Ascending aorta (tissue), 2 donors: ENCODE measurements around the gene EXT2. TPM values are rescaled to one million over a fixed set of nuclear protein-coding genes. Genes with fewer than 3 reads are reported as not detected.

Experiments
- DNase-seq, 2 donors: peaks; one replicate each; pipeline ENCODE4 v3.0.0-alpha.2; 2019; ENCODE audit warnings: low spot score in 2 of 2
- H3K27ac ChIP-seq, 2 donors: fragments of 200-600 bp; sonication (generic); one replicate each; pipeline ENCODE4 v1.5.1; 2016 to 2017; ENCODE audit warnings: mild to moderate bottlenecking in 1 of 2
- H3K27me3 ChIP-seq: fragments of 200-600 bp; sonication (generic); one replicate; pipeline ENCODE4 v1.5.1; 2017
- H3K36me3 ChIP-seq, 2 donors: fragments of 200-600 bp; sonication (generic); one replicate each; pipeline ENCODE4 v1.5.1; 2016
- H3K4me1 ChIP-seq, 2 donors: fragments of 200-600 bp; sonication (generic); one replicate each; pipeline ENCODE4 v1.5.1; 2016 to 2017; ENCODE audit warnings: mild to moderate bottlenecking in 1 of 2
- H3K4me3 ChIP-seq, 2 donors: fragments of 200-600 bp; sonication (generic); one replicate each; pipeline ENCODE4 v1.5.1; 2016 to 2017; ENCODE audit warnings: mild to moderate bottlenecking in 1 of 2
- H3K9me3 ChIP-seq, 2 donors: fragments of 200-600 bp; sonication (generic); one replicate each; pipeline ENCODE4 v1.5.1; 2016
- CTCF ChIP-seq, 3 experiments: fragments of 200-600 bp in 2 of 3; fragments of 450-650 bp in 1 of 3; sonication (generic) in 2 of 3; IDR thresholded peaks; one replicate each; pipeline ENCODE4 v1.5.1; 2016 to 2019; ENCODE audit warnings: antibody characterized with exemption in 3 of 3, mild to moderate bottlenecking in 1 of 3, moderate library complexity in 1 of 3
- intact Hi-C: fragments of 100-400 bp; cut with DNase I; formaldehyde crosslinking; loops from one replicate; pipeline ENCODE4 v1.15.1; 2023
- total RNA-seq: library from RNA; depleted of rRNA; stranded (reverse); fragments of >200 nt; gene quantifications from one replicate; pipeline ENCODE4 v1.1.0, GENCODE V29; 2016

The EXT2 gene
- total RNA-seq, 1 donor from 2014 or later, result 342 TPM

- Histone ChIP-seq H3K4me1 (no peaks in the 10 kb centered on the region), H3K27ac (no peak overlapping the region), H3K36me3 (no peaks in the 10 kb centered on the region), H3K4me3 (no peak overlapping the region), H3K9me3 (no peaks in the 10 kb centered on the region), H3K27me3 (no peaks in the 10 kb centered on the region)
- no peak for DNase-seq
- TF ChIP-seq CTCF (IDR thresholded peaks at IDR 0.05), result no peak
- intact Hi-C loops, result no loop called here
Observed at GRCh38 chr11:44165432-44165831, 70.0 kb downstream of the EXT2 start.

GRCh38 chr11:44167046-44167445 is 71.6 kb downstream of the EXT2 start:
- intact Hi-C loops, result no loop called here
- no peak for DNase-seq
- peaks cover 0 to 6% of the 10 kb centered on the region in 2 donors for H3K36me3 ChIP-seq
- no peak for TF ChIP-seq CTCF (IDR thresholded peaks at IDR 0.05)
- no peak overlapping the region for H3K27ac ChIP-seq
- no peak overlapping the region for H3K4me3 ChIP-seq
- no peaks in the 10 kb centered on the region for H3K27me3 ChIP-seq
- no peaks in the 10 kb centered on the region for H3K4me1 ChIP-seq
- no peaks in the 10 kb centered on the region for H3K9me3 ChIP-seq

GRCh38 chr11:44171518-44171917 is 76.0 kb downstream of the EXT2 start:
- peaks cover 3 to 6% of the 10 kb centered on the region in 2 donors for H3K36me3 ChIP-seq
- intact Hi-C loops, result no loop called here
- no peak for DNase-seq
- no peak overlapping the region for H3K27ac ChIP-seq
- no peak overlapping the region for H3K4me3 ChIP-seq
- TF ChIP-seq CTCF (IDR thresholded peaks at IDR 0.05), result no peak
- no peaks in the 10 kb centered on the region for H3K9me3 ChIP-seq
- no peaks in the 10 kb centered on the region for H3K4me1 ChIP-seq
- no peaks in the 10 kb centered on the region for H3K27me3 ChIP-seq

- no peak for TF ChIP-seq CTCF (IDR thresholded peaks at IDR 0.05)
- Histone ChIP-seq H3K9me3 (no peaks in the 10 kb centered on the region), H3K27ac (no peak overlapping the region), H3K36me3 (peaks cover 3 to 6% of the 10 kb centered on the region in 2 donors), H3K4me1 (no peaks in the 10 kb centered on the region), H3K4me3 (no peak overlapping the region), H3K27me3 (no peaks in the 10 kb centered on the region)
- no peak for DNase-seq
- intact Hi-C loops, result no loop called here
Observed at GRCh38 chr11:44172966-44173365, 77.5 kb downstream of the EXT2 start.

- H3K9me3 ChIP-seq, result no peaks in the 10 kb centered on the region
- H3K4me3 ChIP-seq, result no peak overlapping the region
- intact Hi-C loops, result no loop called here
- H3K27me3 ChIP-seq, result no peaks in the 10 kb centered on the region
- H3K4me1 ChIP-seq, result no peaks in the 10 kb centered on the region
- TF ChIP-seq CTCF (IDR thresholded peaks at IDR 0.05), result no peak
- no peak for DNase-seq
- H3K27ac ChIP-seq, result no peak overlapping the region
- H3K36me3 ChIP-seq, result peaks cover 3 to 6% of the 10 kb centered on the region in 2 donors
Observed at GRCh38 chr11:44174842-44175241, 79.4 kb downstream of the EXT2 start.

- intact Hi-C loops, result no loop called here
- H3K27me3 ChIP-seq, result no peaks in the 10 kb centered on the region
- H3K27ac ChIP-seq, result no peak overlapping the region
- DNase-seq, result no peak
- H3K4me3 ChIP-seq, result no peak overlapping the region
- H3K4me1 ChIP-seq, result no peaks in the 10 kb centered on the region
- no peaks in the 10 kb centered on the region for H3K9me3 ChIP-seq
- peaks cover under 1 to 3% of the 10 kb centered on the region in 2 donors for H3K36me3 ChIP-seq
- no peak for TF ChIP-seq CTCF (IDR thresholded peaks at IDR 0.05)
Observed at GRCh38 chr11:44176546-44177213, 81.2 kb downstream of the EXT2 start.
